Stomach (tissue), 9 donors: ENCODE data around the gene COL4A2. TPM values are rescaled to one million over a fixed set of nuclear protein-coding genes. Genes with fewer than 3 reads are reported as not detected.

ENCODE experiments used
- DNase-seq, 2 donors: peaks; one replicate each; pipeline versions ENCODE4 v3.0.0 to v3.0.0-alpha.2; 2013 to 2019
- H3K27ac ChIP-seq, 5 donors: fragments of 200-600 bp in 4 of 5; sonication (generic) in 4 of 5; one replicate each; pipeline ENCODE4 v1.5.1; 2013 to 2019; ENCODE audit warnings: mild to moderate bottlenecking in 1 of 5, moderate library complexity in 1 of 5
- H3K27me3 ChIP-seq, 3 donors: fragments of 200-600 bp; sonication (generic); one replicate each; pipeline ENCODE4 v1.5.1; 2017 to 2019; ENCODE audit warnings: mixed run types in 1 of 3
- H3K36me3 ChIP-seq, 4 donors: fragments of 200-600 bp; sonication (generic); 1 replicate in 3 of 4; 2 replicates in 1 of 4; pipeline ENCODE4 v1.5.1; 2016 to 2019
- H3K4me1 ChIP-seq, 4 donors: fragments of 200-600 bp; sonication (generic); one replicate each; pipeline ENCODE4 v1.5.1; 2016 to 2019
- H3K4me3 ChIP-seq, 4 donors: fragments of 200-600 bp; sonication (generic) in 3 of 4; one replicate each; pipeline ENCODE4 v1.5.1; 2016 to 2019; ENCODE audit warnings: mild to moderate bottlenecking in 1 of 4
- H3K9me3 ChIP-seq, 4 donors: fragments of 200-600 bp; sonication (generic); one replicate each; pipeline ENCODE4 v1.5.1; 2016 to 2019
- CTCF ChIP-seq, 7 experiments: fragments of 450-650 bp in 4 of 7; fragments of 200-600 bp in 3 of 7; sonication (generic) in 3 of 7; IDR thresholded peaks; one replicate each; pipeline ENCODE4 v1.5.1; 2016 to 2019; ENCODE audit warnings: antibody characterized with exemption in 7 of 7, control low read depth in 2 of 7, mild to moderate bottlenecking in 1 of 7
- EP300 ChIP-seq: sonication (generic); formaldehyde crosslinking; IDR thresholded peaks from one replicate; pipeline ENCODE4 v1.6.1; 2017; ENCODE audit warnings: antibody characterized with exemption
- POLR2A ChIP-seq, 4 donors: fragments of 450-650 bp; IDR thresholded peaks; one replicate each; pipeline ENCODE4 v1.6.1; 2016; ENCODE audit warnings: antibody characterized with exemption in 4 of 4, control low read depth in 2 of 4, mild to moderate bottlenecking in 1 of 4, moderate library complexity in 1 of 4
- POLR2AphosphoS5 ChIP-seq, 3 donors: sonication (generic); formaldehyde crosslinking; IDR thresholded peaks; one replicate each; pipeline ENCODE4 v1.6.1; 2016; ENCODE audit warnings: antibody characterized with exemption in 3 of 3
- WGBS, 5 donors: extraction: QIAGEN DNeasy Blood & Tissue Kit in 3 of 5; methylation state at CpG; one replicate each; pipeline versions ENCODE4 v1.1.5 to v1.1.7; 2013 to 2018; 5-methylcytosine and 5-hydroxymethylcytosine counted together
- intact Hi-C: fragments of 100-400 bp; cut with DNase I; formaldehyde crosslinking; loops from one replicate; pipeline ENCODE4 v1.15.1; 2023; ENCODE audit warnings: low total_unique reads
- polyA plus RNA-seq, 3 donors: library from polyadenylated mRNA; stranded (reverse); fragments of 200-250 nt; gene quantifications; one replicate each; pipeline ENCODE4 v1.2.3, GENCODE V29; 2013
- total RNA-seq, 5 donors: library from RNA; depleted of rRNA; stranded (reverse); fragments of >200 nt; gene quantifications; one replicate each; pipeline versions ENCODE4 v1.1.0 to v1.2.3, GENCODE V29; 2014 to 2016
- donor health status: healthy with polysubstance abuse.
- donor health status: Bipolar disorder and iron deficiency.
- donor health status: healthy.

COL4A2 gene
- total and polyA plus RNA-seq, 8 donors, result 24.0 to 531 (median 214) TPM

GRCh38 chr13:110503037-110503901 is 196.2 kb downstream of the COL4A2 start:
- 75 to 83% (median 79%) methylated on average over 14 to 20 of the region's 20 CpGs for WGBS, 5 donors
- peaks cover 25 to 40% (median 29%) of the 10 kb centered on the region in 4 donors for H3K4me1 ChIP-seq
- no peak for TF ChIP-seq EP300
- no peak for TF ChIP-seq POLR2A (IDR thresholded peaks at IDR 0.05)
- no peak for TF ChIP-seq POLR2AphosphoS5 (IDR thresholded peaks at IDR 0.05)
- no peak for TF ChIP-seq CTCF (IDR thresholded peaks at IDR 0.05)
- intact Hi-C loops, result no loop called here
- peak overlapping the region in 3 of 5 donors; percentile 38 to 50 (median 48) for H3K27ac ChIP-seq
- H3K36me3 ChIP-seq, result peaks cover 43 to 98% (median 92%) of the 10 kb centered on the region in 4 donors
- H3K4me3 ChIP-seq, result no peak overlapping the region
- no peaks in the 10 kb centered on the region for H3K27me3 ChIP-seq
- no peak for DNase-seq
- H3K9me3 ChIP-seq, result peaks cover 0 to 5% (median 0%) of the 10 kb centered on the region in 4 donors

GRCh38 chr13:110503979-110504499 is 197.0 kb downstream of the COL4A2 start:
- WGBS, 5 donors, result 76 to 82% (median 78%) methylated on average over 15 to 18 of the region's 18 CpGs
- H3K9me3 ChIP-seq, result peaks cover 0 to 5% (median 0%) of the 10 kb centered on the region in 4 donors
- no peak for DNase-seq
- H3K27me3 ChIP-seq, result no peaks in the 10 kb centered on the region
- H3K4me1 ChIP-seq, result peaks cover 26 to 48% (median 35%) of the 10 kb centered on the region in 4 donors
- no peak for TF ChIP-seq CTCF (IDR thresholded peaks at IDR 0.05)
- TF ChIP-seq POLR2AphosphoS5 (IDR thresholded peaks at IDR 0.05), result no peak
- TF ChIP-seq EP300, result no peak
- TF ChIP-seq POLR2A (IDR thresholded peaks at IDR 0.05), result no peak
- H3K27ac ChIP-seq, result peak overlapping the region in 3 of 5 donors; percentile 38 to 50 (median 48)
- intact Hi-C loops, result no loop called here
- no peak overlapping the region for H3K4me3 ChIP-seq
- peaks cover 44 to 97% (median 91%) of the 10 kb centered on the region in 4 donors for H3K36me3 ChIP-seq

GRCh38 chr13:110505594-110505993 is 198.5 kb downstream of the COL4A2 start:
- intact Hi-C loops, result no loop called here
- Histone ChIP-seq H3K4me1 (peaks cover 32 to 64% (median 43%) of the 10 kb centered on the region in 4 donors), H3K27me3 (no peaks in the 10 kb centered on the region), H3K4me3 (no peak overlapping the region), H3K9me3 (peaks cover 0 to 3% (median 0%) of the 10 kb centered on the region in 4 donors), H3K27ac (peak overlapping the region in 4 of 5 donors; percentile 88 to 94 (median 90)), H3K36me3 (peaks cover 40 to 90% (median 89%) of the 10 kb centered on the region in 4 donors)
- 92 to 99% (median 93%) methylated on average over 5 to 10 of the region's 10 CpGs for WGBS, 5 donors
- TF ChIP-seq EP300 (no peak), CTCF (IDR thresholded peaks at IDR 0.05) (no peak), POLR2A (IDR thresholded peaks at IDR 0.05) (no peak), POLR2AphosphoS5 (IDR thresholded peaks at IDR 0.05) (no peak)
- DNase-seq, result no peak

DNA sequence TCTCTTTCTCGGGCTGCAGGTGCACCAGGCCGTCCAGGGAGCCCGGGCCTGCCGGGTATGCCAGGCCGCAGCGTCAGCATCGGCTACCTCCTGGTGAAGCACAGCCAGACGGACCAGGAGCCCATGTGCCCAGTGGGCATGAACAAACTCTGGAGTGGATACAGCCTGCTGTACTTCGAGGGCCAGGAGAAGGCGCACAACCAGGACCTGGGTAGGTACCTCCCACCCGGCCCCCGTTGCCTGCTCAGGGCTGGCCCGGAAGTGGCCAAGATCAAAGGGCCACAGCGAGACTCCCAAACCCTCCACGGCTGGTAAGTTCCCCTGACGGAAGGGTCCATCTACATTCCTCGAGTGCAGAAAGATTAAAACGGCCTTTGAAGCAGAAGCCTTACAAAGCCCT is 199.3 kb downstream of the COL4A2 start:
- DNase-seq, result peak in 1 of 2 donors; percentile 44
- peaks cover 39 to 90% (median 87%) of the 10 kb centered on the region in 4 donors for H3K36me3 ChIP-seq
- H3K4me3 ChIP-seq, result no peak overlapping the region
- no peaks in the 10 kb centered on the region for H3K27me3 ChIP-seq
- H3K4me1 ChIP-seq, result peaks cover 32 to 71% (median 46%) of the 10 kb centered on the region in 4 donors
- TF ChIP-seq CTCF (IDR thresholded peaks at IDR 0.05), result no peak
- no peak for TF ChIP-seq EP300
- TF ChIP-seq POLR2AphosphoS5 (IDR thresholded peaks at IDR 0.05), result no peak
- no peak for TF ChIP-seq POLR2A (IDR thresholded peaks at IDR 0.05)
- WGBS, 5 donors, result 29 to 67% (median 44%) methylated on average over 16 to 18 of the region's 18 CpGs
- peak overlapping the region; percentile 85 to 94 (median 89) for H3K27ac ChIP-seq
- intact Hi-C loops, result no loop called here
- no peaks in the 10 kb centered on the region for H3K9me3 ChIP-seq
